DLD1 (cell line): ENCODE data around the gene METTL13.

ENCODE experiments used
- in situ Hi-C: cut with HindIII; loops from 2 replicates; pipeline ENCODE4 v1.10.0; 2017; ENCODE audit warnings: low sequenced_read_pairs

METTL13 gene

DNA sequence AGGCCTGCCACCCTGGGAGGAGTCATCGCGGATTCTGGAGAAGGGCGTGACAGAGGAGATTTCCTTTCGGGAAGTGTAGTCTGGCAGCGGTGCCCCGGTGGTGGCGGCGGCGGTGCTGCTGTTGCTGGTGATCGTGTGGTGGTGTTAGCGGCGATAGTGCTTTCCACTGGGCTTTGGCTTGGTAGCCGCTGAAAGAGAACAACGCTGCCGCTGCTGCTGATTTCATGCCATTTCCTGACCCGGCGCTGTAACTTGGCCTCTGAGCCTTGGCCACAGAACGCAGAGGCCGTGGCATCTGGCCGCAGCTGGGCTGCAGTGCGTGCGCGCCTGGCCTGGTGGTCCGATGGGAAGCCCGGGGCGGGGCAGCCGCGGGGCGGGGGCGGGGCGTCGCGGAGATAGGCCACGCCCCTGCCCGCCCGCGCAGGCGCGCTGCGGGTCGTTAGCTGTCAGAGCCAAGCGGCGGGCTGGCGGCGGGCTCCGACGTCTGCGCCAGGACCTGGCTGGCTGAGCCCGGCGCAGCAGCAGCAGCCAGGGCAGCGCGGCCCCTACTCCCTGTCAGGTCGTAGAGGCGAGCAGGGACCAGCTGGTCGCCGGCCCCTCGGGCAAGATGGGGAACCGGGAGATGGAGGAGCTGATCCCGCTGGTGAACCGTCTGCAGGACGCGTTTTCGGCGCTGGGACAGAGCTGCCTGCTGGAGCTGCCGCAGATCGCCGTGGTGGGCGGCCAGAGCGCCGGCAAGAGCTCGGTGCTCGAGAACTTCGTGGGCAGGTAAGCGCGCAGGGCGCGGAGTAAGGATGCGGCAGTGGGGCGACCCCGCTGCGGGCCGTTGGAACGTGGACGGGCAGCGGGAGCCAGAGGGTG is 59.8 kb downstream of the METTL13 start, which contains the start of gene DNM3:
Gene DNM3, plus strand, starts transcription at position 449 of the 861 bp plus-strand sequence. Its CDS starts 159 bp downstream, at position 608.
- in situ Hi-C loops = no loop called here

GRCh38 chr1:171841931-171842761 is 60.7 kb downstream of the METTL13 start:
- in situ Hi-C loops = no loop called here

- in situ Hi-C loops = no loop called here
Observed at GRCh38 chr1:171844381-171844780, 62.9 kb downstream of the METTL13 start.

DNA sequence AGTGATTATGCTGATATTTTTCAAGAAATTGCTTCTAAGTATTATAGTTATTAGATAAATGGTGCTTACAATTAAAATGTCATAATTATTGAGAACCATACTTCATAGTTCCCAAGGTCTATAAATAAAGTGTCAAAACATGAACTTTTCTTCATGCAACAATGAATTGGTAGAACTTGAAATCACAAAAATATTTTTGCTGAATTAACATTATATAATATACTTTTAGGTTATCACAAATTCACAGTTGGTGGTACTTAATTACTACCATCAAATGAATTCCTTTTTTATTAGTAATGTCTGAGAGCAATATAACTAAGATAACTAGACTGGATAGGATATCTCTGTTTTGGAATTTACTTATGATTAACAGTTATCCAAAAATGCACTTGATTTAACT is 64.5 kb downstream of the METTL13 start:
- in situ Hi-C loops = no loop called here
